Measurements from ENCODE around the gene GFPT2. TPM values are rescaled to one million over a fixed set of nuclear protein-coding genes. Genes with fewer than 3 reads are reported as not detected.

GFPT2 gene
- total RNA-seq, 1 donor from 2014 or later: 70.7 TPM

DNA sequence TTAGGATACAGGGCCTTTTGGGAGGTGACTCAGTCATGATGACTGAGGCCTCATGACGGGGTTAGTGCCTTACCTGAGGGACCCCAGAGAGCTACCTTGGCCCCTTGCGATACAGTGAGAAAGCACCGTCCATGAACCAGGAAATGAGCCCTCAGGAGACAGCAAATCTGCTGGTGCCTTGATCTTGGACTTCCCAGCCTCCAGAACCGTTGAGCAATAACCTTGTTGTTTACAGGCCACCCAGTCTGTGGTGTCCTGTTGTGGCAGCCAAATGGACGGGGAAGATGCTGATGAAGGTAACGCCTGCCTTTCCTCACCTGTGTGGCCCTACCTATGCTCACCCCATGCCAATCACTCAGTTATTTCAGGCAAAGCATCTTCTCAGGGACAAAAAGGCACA is 5.6 kb upstream of the GFPT2 start:
- Mint-ChIP-seq H3K9me3 (ENCODE audit: unreplicated experiment) (no peaks in the 10 kb centered on the region), H3K27ac (ENCODE audit: unreplicated experiment) (no peak overlapping the region), H3K4me1 (ENCODE audit: unreplicated experiment) (peaks cover 12% of the 10 kb centered on the region), H3K36me3 (ENCODE audit: unreplicated experiment) (no peaks in the 10 kb centered on the region), H3K27me3 (ENCODE audit: unreplicated experiment) (no peaks in the 10 kb centered on the region), H3K4me3 (ENCODE audit: unreplicated experiment) (no peak overlapping the region)
- TF ChIP-seq, protein P1, sequence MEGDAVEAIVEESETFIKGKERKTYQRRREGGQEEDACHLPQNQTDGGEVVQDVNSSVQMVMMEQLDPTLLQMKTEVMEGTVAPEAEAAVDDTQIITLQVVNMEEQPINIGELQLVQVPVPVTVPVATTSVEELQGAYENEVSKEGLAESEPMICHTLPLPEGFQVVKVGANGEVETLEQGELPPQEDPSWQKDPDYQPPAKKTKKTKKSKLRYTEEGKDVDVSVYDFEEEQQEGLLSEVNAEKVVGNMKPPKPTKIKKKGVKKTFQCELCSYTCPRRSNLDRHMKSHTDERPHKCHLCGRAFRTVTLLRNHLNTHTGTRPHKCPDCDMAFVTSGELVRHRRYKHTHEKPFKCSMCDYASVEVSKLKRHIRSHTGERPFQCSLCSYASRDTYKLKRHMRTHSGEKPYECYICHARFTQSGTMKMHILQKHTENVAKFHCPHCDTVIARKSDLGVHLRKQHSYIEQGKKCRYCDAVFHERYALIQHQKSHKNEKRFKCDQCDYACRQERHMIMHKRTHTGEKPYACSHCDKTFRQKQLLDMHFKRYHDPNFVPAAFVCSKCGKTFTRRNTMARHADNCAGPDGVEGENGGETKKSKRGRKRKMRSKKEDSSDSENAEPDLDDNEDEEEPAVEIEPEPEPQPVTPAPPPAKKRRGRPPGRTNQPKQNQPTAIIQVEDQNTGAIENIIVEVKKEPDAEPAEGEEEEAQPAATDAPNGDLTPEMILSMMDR (IDR thresholded peaks at IDR 0.05): no peak
- DNase-seq (ENCODE audit: extremely low spot score, unreplicated experiment): no peak

DNA sequence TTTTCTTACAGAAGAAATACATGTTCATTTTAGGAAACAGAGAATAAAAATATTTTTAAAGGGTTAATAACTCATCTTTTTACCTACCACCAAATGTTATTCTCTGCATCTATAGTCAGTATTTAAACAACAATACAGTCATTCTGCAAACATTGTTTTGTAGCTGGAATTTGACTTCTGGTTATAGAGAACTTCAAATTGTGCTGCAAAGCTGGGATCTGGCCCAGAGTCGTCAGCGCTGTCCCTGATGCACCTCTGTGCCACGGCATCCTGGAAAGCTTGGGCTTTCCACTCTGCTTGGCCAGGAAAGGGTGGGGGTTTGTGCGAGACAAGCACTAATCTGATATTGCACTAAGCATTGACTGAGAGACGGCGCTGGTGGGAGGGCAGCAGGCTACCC is 5.0 kb upstream of the GFPT2 start:
- Mint-ChIP-seq H3K36me3 (ENCODE audit: unreplicated experiment) (no peaks in the 10 kb centered on the region), H3K4me1 (ENCODE audit: unreplicated experiment) (peaks cover 13% of the 10 kb centered on the region), H3K4me3 (ENCODE audit: unreplicated experiment) (no peak overlapping the region), H3K27me3 (ENCODE audit: unreplicated experiment) (no peaks in the 10 kb centered on the region), H3K9me3 (ENCODE audit: unreplicated experiment) (no peaks in the 10 kb centered on the region), H3K27ac (ENCODE audit: unreplicated experiment) (no peak overlapping the region)
- DNase-seq (ENCODE audit: extremely low spot score, unreplicated experiment): no peak
- TF ChIP-seq, protein P1 (IDR thresholded peaks at IDR 0.05): no peak

DNA sequence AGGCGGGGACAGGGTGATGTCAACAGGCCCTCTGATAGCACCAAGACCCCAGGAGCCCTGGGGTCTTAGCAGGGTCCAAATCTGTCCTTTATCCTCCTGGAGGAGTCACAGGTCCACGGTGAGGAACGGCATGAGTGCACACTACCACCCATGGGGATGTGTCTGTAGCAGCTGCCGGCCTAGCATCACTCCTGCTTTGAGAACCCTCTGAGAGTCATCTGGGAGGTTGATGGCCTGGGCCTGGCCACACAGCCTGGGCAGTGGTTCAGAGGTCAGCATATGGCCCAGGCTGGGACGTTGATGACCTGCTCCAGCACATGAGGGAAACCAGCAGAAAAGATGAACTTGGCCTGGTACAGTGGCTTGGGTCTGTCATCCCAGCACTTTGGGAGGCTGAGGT is 1.8 kb upstream of the GFPT2 start:
- Mint-ChIP-seq H3K9me3 (ENCODE audit: unreplicated experiment) (no peaks in the 10 kb centered on the region), H3K27ac (ENCODE audit: unreplicated experiment) (no peak overlapping the region), H3K4me1 (ENCODE audit: unreplicated experiment) (peaks cover 30% of the 10 kb centered on the region), H3K27me3 (ENCODE audit: unreplicated experiment) (no peaks in the 10 kb centered on the region), H3K4me3 (ENCODE audit: unreplicated experiment) (no peak overlapping the region), H3K36me3 (ENCODE audit: unreplicated experiment) (peaks cover 4% of the 10 kb centered on the region)
- no peak for DNase-seq (ENCODE audit: extremely low spot score, unreplicated experiment)
- TF ChIP-seq, protein P1 (IDR thresholded peaks at IDR 0.05): no peak

DNA sequence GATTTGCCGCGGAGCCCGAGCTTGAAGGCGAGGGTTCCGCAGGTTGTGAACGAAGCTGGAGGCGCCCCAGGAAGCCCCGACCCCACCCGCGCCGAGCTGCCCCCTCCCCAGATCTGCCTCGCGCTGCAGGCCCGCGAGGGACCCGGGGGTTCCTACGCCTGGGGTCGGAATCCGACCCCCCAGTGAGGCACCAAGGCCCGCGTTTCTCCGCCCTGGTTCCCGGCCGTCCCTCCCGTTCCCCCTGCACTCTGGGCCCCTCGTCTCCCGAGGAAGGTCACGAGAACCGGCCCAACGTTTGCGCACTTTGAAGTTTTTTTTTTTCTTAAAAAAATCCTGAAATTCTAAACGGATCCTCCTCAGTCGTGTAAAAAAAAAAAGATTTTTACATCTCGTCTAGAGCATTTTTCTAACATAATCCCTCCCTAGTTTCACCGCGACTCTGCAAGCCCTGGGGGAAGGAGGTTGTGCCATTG is 880 bp upstream of the GFPT2 start:
- TF ChIP-seq, protein P1 (IDR thresholded peaks at IDR 0.05): no peak
- Mint-ChIP-seq H3K4me3 (ENCODE audit: unreplicated experiment) (peak overlapping the region; percentile 75), H3K4me1 (ENCODE audit: unreplicated experiment) (peaks cover 35% of the 10 kb centered on the region), H3K27me3 (ENCODE audit: unreplicated experiment) (no peaks in the 10 kb centered on the region), H3K9me3 (ENCODE audit: unreplicated experiment) (no peaks in the 10 kb centered on the region), H3K36me3 (ENCODE audit: unreplicated experiment) (peaks cover 4% of the 10 kb centered on the region), H3K27ac (ENCODE audit: unreplicated experiment) (peak overlapping the region; percentile 60)
- DNase-seq (ENCODE audit: extremely low spot score, unreplicated experiment): no peak

DNA sequence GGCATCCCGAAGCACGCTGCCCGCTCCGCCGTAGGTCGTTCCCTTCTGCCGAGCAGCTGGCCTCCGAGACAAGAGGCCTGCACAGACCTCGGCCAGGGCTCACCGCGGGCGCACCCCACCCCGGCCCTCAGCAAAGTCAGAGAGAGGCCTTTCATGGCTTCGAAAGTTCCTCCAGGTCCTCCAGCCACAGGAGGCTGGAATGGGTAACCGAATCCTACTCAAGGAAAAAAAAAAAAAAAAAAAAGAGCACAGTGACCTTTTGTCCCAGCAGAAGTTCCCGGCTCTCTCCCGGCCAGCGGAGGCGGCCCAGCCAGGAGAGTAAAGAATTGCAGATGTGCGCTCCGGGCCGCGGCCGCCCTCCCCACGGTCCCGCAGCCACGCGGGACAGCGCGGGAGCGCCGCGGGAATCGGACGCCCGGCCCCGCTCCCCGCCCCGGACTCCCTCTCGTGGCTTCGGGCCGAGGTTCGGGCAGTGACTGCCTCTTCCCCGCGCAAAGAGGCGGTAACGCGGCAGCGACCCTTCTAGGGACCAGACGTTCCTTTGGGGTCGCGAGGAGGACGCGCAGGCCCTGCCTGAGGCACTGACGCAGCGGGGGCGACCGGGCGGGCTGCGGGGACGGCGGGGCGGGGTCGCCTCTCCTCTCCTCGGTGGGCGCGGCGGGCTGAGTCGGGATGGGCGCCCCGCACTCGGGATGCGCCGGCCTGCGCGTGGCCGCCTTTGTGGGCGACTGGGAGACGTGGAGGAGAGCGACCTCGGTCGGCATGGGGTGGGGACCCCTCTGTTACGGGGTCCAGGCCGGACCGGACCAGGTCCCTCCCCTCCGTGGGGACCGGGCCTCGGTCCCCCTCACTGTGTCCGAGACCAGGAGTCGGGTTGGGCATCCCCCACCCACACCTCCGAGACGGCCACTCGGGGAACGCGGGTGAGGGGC is 754 bp downstream of the GFPT2 start:
- Mint-ChIP-seq H3K9me3 (ENCODE audit: unreplicated experiment) (no peaks in the 10 kb centered on the region), H3K4me3 (ENCODE audit: unreplicated experiment) (peak overlapping the region; percentile 86), H3K4me1 (ENCODE audit: unreplicated experiment) (peaks cover 36% of the 10 kb centered on the region), H3K27ac (ENCODE audit: unreplicated experiment) (peak overlapping the region; percentile 68), H3K27me3 (ENCODE audit: unreplicated experiment) (no peaks in the 10 kb centered on the region), H3K36me3 (ENCODE audit: unreplicated experiment) (peaks cover 7% of the 10 kb centered on the region)
- DNase-seq (ENCODE audit: extremely low spot score, unreplicated experiment): no peak
- TF ChIP-seq, protein P1 (IDR thresholded peaks at IDR 0.05): peak; percentile 1

Data from osteocyte (in vitro differentiated cells).